DMS53 treated with DMSO at 0.1 percent for 48 hours (cell line): ENCODE measurements around the gene PIGZ.

Experiments used
- DNase-seq: peaks from one replicate; lab custom pipeline; 2025; ENCODE audit not compliant: unreplicated experiment; lab: John Stamatoyannopoulos, UW

The PIGZ gene

GRCh38 chr3:197002701-197003454 is 34.2 kb upstream of the PIGZ start:
- peak; percentile 63 for DNase-seq

- DNase-seq, result no peak
Measured at GRCh38 chr3:197001972-197002700, 33.5 kb upstream of the PIGZ start.

- DNase-seq, result no peak
Measured at GRCh38 chr3:197001106-197001971, 32.7 kb upstream of the PIGZ start.

GRCh38 chr3:197000211-197000610 is 31.6 kb upstream of the PIGZ start:
- no peak for DNase-seq

DNA sequence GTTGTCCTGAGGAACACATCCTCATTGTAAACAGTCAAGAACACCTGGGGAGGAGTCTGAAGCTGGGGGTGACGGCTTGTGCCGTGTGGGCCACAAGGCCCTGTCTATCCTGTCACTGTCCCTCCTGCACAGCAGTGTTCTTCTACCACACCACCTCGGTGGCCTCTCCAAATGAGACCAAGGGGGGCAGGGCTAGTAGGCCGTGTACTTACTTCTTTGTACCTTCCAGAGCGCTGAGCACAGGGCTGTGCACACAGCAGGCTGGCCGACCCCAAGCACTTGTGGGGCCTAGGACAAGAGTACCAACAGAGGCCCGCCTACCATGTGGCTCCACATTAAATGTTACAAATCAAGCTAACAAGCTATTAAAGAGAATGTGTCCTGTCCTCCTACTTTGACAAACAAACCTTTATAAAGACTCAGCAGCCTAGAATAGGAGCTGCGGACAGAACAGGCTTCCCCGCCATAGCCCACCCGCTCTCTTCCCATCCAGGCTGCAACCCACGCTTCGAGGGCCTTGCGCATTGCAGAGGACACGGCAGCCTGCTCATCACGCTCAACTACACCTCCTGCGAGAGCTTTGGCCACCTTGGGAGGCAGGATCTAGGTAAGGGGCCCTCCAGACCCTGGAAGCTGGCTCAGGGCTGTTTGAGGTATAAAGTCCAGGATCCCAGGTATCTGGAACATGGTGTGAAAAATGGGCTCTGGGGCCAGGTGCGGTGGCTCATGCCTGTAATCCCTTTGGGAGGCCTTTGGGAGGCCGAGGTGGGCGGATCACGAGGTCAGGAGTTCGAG is 30.5 kb upstream of the PIGZ start:
- DNase-seq, result no peak

- no peak for DNase-seq
Measured at GRCh38 chr3:196997311-196997710, 28.7 kb upstream of the PIGZ start.

GRCh38 chr3:196996454-196997265 is 28.0 kb upstream of the PIGZ start:
- DNase-seq, result no peak

GRCh38 chr3:196995646-196996355 is 27.2 kb upstream of the PIGZ start:
- no peak for DNase-seq

- DNase-seq, result no peak
Measured at GRCh38 chr3:196995027-196995426, 26.4 kb upstream of the PIGZ start.

GRCh38 chr3:196994056-196994455 is 25.4 kb upstream of the PIGZ start:
- DNase-seq, result no peak

GRCh38 chr3:196992461-196993065 is 23.9 kb upstream of the PIGZ start:
- DNase-seq, result no peak

DNA sequence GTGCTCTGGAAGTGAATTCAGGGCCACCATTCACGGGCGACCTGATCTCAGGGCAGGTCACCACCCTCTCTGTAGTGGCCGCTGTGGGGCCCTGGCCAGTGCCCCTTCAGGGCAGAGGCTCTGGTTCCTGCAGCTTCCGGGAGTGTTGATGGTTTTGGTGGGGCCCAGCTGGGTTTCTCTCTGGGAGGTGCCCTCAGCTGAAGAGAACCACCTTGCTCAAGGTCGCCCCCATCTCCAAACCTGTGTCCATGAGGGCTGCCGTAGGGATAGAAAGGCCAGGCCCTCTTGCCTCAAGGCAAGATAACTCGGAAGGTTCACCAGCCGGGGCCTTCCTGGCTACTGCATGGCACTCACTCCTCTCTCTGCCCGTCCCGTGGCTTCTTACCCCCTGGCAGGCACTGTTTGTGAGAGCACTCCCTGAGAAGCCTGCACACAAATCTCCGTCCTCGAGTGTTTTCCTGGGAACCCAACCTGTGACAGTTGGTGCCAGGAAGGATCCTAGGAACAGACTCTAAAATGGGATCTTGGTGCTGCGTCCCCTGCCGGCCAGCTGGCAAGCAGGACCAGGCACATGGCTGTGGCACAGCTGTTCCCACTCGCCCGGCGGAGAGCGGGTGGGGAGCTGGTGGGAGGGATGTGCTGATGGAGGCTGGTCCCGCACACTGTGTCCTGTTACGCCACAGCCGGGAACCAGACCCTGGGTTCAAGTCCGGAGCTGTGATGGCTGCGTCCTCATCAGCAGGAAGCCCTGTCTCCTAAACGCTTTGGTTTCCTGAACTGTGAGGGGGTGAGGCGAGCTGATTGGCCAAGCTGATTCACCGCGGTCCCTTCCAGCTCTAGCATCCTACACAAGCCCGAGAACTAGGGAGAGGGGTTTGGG is 23.2 kb upstream of the PIGZ start:
- DNase-seq, result no peak

GRCh38 chr3:196990601-196991007 is 22.0 kb upstream of the PIGZ start:
- no peak for DNase-seq

DNA sequence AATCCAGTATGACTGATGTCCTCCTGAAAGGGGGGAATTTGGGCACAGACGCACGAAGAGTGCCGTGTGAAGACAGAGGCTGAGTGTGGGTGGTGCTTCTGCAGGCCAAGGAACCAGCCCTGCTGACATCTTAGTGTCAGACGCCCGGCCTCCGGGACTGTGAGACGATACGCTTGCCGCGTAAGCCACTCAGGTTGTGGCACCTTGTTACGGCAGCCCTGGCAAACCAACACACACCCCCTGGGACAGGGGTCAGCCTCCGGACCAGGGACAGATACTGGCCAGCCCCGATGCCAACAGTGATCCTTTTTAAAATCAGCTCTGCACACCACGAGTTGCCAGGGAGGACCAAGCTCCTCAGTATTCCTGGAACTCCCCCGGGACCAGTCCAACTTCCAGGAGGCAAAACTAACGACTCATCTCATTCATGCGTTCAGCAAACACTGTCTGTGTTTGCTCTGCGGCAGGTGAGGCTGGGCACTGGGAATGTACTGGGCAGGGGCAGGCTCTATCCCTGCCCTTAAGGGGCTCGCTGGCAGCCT is 21.2 kb upstream of the PIGZ start:
- DNase-seq, result peak; percentile 62

GRCh38 chr3:196988241-196989029 is 19.8 kb upstream of the PIGZ start:
- DNase-seq, result no peak

GRCh38 chr3:196987022-196987421 is 18.4 kb upstream of the PIGZ start:
- no peak for DNase-seq
